HG02798 (cell line): Measurements from ENCODE around the gene OSGIN1.
"Not testable (repeated sequence)": the region's sequence is repeated elsewhere in the genome, so short reads cannot be mapped to it uniquely, and the experiment has no call there.

Experiments used
- ATAC-seq: cut with Tn5 transposase; IDR thresholded peaks from one replicate; pipeline ENCODE4 v1.9.1; 2021; ENCODE audit warnings: mild to moderate bottlenecking; ENCODE audit not compliant: unreplicated experiment, poor library complexity

Gene OSGIN1

DNA sequence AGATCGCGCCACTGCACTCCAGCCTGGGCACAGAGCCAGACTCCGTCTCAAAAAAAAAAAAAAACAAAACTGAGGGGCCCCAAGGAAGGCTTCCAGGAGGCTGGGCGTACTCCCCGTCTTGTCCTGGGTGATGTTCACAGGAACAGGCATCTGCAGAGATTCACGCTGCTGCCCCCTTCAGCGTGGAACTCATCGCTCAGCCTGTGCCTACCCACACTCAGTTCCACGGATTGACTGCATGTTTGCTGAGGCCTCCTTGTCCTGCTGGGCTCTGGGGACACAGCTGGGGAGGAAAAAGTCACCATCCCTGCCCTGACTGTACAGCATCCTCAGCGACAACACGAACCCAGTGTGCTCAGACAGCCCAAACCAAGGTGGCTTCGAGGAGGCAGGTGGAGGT, 12.9 kb upstream of the OSGIN1 start:
- no peak for ATAC-seq

DNA sequence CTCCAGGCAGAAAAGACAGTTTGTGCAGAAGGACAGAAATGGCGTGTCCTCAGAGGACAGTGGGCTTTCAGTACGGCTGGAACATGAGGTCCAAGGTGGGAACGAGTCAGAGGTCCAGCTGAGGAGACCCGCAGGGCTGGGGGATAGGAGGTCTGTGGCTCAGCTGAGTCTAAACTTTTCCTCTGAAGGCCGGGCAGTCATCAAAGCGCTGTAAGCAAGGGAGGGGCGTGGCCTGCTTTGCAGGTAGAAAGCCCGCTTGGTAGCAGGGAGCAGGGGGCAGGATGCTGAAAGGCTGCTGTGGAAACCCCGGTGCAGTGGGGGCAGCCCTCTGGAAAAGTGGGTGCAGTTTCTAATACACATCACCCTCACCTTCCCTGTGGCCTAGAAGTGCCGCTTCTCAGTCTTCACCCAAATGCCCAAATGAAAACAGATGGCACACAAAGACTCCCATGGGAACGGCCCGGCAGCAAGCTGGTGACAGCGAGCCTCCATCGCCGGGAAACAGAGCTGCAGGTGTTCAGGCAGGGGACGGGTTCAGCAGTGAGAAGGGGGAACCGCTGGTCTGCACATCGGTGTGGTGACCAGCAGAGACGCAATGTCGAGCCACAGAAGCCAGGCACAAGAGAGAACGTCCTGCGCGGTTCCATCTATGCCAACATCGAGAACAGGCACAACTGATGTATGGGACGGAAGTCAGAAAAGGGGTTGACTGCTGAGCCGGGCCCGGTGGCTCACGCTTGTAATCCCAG, 12.2 kb upstream of the OSGIN1 start:
- no peak for ATAC-seq

DNA sequence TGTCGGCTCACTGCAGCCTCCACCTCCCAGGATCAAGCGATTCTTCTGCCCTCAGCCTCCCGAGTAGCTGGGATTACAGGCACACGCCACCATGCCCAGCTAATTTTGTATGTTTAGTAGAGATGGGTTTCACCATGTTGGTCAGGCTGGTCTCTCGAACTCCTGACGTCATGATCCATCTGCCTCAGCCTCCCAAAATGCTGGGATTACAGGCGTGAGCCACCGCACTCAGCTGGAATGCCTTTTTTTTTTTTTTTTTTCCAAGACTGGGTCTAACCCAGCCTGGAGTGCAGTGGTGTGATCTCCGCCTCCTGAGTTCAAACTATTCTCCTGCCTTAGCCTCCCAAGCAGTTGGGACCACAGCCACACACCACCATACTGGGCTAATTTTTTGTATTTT, 11.5 kb upstream of the OSGIN1 start:
- not testable (repeated sequence) for ATAC-seq

DNA sequence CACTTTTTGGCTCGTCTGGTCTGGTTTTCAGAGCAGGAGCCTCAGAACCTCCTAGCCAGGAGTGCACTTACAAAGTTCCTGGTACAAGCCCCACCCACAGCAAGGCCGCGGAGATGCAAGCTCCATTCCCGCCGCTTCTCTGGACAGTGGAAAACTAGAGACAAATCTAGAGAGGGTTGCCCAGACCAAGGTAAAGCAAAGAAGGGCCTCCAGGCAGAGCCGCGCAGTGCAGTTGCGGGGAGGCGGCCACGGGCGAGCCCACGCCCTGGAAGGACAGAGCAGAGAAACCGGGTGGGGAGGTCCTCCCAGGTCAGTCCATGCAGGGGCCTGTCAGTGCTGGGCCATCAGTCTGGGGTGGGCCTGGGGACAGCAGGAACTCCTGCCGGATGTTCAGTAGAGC, 11.0 kb upstream of the OSGIN1 start:
- no peak for ATAC-seq

DNA sequence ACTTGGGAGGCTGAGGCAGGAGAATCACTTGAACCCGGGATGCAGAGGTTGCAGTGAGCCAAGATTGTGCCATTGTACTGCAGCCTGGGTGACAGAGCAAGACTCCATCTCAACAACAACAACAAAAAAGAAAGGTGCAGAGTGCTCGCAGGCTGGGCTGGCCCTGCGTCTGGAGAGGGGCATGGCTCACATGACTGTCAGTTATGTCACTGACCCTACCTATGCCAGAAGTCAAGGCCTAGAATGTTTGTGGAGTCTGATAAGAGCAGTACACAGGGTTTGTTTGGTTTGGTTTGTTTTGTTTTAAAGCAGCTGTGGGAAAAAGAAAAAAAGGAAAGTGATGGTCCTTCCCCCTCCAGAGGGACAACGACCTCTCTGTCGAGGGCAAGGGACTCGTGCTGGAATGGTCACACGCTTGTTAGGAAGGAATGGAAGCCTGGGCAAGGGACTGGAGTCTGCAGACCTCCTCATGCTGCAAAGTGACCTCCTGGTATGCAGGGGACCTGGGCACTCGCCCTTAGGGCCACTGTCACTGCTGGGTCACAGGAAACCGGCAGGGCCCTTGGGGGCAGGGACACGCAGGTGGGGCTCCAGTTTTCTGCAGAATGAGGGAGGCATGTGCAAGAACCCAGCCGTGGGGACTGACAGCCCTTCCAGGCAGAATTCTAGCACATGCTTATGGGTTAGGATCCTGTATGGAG, 10.1 kb upstream of the OSGIN1 start:
- no peak for ATAC-seq

DNA sequence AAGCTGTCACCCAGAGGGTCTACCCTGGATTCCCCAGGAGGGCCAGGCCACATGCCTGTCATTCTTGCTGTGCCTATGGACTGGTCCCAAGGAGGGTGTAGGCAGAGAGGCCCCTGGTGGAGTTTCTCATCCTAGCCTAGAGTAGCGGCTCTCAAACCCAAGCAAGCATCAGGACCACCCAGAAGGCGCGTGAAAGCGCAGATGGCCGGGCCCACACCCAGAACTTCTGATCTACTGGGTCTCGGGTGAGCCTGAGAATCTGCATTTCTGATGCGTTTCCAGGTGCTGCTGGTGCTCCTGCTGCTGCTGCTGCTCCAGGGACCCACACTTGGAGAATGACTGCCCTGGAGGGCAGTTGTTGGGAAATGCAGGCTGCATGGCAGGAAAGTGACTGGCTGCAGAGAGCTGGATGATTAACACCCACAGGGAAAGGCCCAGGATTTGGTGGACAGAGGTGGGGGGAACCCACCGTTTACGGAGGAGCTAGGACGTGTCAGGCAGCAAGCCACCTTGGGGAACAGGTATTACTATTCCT, 9.5 kb upstream of the OSGIN1 start:
- no peak for ATAC-seq

DNA sequence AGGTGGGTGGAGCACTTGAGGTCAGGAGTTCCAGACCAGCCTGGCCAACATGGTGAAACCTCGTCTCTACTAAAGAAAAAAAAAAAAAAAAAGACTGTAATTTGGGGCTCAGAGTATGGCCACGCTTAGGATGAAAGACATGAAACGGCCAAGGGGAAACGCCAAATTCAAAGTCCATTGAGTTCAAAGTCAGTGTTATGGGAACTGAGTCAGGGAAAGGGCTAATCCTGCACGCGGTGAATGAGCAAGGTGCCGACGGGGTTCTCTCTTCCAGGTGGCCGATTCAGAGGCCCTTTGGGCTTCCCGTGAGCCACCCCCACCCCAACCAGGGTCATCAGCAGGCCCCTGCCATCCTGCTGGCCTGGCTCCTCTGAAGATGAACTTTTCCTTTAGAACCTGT, 7.5 kb upstream of the OSGIN1 start:
- no peak for ATAC-seq

DNA sequence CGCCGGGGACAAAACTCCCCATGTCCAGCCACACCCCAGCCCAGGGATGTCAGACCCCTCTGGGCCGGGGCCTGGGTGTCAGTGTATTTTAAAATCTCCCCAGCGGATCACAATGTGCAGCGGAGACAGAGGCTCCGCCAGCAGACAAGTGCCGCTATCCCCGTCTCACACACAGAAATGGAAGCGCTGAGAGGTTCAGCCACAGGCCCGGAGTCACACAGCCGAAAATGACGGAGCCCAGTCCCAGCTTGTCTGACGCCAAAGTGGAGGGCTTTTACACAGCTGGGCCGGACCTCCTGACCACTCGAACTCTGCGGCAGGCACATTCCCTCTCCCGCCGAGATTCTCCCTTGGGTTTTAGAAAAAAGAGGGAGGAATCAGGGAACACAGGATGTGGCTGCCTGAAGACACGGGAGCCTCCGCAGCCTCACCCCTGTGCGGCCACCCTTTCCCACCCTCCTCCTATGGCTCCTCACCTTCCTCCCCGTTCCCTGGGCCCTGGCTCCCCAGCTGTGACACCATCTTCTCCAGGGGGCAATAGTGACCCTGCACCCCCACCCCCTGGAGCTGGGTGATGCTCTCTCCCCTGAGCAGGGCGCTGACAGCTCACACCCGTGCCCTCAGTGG, 6.8 kb upstream of the OSGIN1 start:
- no peak for ATAC-seq

DNA sequence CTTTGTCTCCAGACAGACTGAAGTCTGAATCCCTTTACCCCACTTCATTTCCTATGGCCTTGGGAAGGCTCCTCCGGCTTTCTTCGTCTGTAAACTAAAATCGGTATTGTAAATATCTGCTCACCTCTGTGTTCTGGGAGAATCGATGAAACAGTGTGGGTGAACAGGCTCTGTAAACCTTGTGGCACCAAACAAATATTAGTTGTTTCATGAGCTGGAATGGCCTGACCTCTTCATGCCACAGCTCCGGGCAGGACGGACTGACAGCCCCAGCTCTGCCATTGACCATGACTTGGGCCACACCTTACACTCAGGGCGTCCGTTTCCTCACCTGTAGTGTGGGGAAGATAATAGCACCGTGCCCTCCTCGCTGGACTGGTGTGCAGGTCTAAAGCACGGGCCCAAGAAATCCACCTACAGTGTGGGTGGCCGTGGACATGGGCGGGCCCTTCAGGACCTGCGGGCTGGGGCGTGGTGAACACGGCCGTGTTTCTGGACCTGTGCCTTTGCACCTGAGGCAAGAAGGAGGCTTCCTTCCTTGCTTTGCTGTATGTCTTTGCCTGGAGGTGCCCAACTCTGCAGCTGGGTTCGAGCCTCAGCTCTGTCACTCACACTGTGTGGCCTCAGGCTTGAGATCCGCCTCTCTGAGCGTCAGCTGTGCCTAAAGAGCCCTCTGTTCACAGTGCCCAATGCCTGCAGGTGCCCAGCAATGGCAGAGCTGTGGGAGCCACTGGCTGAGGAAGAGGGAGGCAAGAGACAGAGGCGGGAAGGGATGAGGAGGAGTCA, 6.1 kb upstream of the OSGIN1 start:
- no peak for ATAC-seq

DNA sequence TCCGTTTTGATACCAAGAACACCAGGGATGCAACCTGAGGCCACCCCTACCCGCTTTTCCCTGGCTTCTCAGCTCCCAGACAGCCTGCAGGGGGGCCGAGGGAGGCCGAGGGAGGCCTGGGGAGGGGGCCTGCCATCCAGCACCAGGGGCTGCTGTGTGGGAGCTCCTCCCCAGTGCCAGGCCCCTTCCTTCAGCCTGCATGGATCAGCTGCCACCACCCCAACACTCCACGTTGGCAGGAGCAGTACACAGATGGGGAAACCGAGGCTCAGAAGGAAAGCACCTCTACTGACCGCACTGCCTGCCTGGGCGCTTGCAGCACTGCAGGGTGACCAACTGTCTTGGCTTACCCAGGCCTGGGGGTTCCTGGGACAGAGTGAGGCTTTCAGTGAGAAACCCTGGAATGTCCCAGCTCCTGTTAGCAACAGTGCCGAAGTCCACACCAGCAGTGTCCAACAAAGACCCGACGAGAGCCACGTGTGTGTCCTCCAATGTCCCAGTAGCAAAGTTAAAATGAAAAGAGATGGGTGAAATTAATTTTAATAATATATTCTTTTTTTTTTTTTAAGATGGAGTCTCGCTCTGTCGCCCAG, 5.3 kb upstream of the OSGIN1 start:
- ATAC-seq, result no peak

DNA sequence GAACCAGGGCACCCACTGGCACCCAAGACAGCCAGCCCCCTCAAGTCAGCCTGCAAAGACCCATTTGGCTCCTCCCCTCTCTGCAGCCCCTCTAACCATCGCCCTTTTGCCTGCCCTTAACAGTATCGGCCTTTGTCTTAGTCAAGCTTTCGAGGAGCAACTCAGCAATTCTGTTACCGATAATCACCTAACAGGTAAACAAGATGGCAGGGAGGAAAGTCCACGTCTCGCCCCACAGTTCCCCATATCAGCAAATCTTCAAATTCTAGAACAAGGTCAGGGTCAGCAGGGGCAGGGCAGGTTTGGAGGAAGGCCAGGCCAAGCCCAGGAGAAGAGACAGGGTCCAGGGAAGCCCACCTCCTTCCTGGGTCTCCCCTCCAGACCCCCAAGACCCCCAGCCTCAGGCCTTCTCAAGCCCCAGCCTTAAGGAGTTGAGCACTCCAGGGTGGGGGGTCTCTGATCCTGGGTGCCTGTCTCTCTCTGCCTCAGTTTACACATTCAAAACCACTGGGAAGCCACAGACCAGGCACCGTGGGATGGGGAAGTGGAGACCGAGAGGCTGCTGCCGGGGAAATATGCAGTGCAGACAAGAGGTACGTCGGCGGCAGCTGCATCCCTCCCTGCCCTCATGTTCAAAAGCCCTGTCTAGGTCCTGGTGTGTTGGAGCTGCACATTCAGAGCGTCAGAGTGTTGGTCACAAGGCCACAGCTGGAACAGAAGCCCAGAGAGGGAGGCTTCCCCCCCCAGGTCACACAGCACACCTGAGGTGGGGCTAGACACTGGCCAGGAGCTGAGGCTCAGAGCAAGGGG, 3.9 kb upstream of the OSGIN1 start:
- no peak for ATAC-seq

DNA sequence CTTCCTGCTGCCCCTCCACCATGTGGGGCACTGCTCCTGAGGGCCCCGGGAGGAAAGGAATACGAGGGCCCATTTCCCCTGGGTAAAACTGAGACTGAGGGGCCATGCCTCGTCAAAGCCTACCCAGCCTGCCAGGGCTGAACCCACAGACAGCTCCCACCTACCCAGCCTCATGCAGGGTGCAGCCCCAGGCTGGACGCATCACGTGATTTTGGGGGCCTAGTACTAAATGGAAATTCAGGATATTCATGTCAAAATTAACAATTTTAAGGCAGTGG, 3.4 kb upstream of the OSGIN1 start:
- no peak for ATAC-seq

DNA sequence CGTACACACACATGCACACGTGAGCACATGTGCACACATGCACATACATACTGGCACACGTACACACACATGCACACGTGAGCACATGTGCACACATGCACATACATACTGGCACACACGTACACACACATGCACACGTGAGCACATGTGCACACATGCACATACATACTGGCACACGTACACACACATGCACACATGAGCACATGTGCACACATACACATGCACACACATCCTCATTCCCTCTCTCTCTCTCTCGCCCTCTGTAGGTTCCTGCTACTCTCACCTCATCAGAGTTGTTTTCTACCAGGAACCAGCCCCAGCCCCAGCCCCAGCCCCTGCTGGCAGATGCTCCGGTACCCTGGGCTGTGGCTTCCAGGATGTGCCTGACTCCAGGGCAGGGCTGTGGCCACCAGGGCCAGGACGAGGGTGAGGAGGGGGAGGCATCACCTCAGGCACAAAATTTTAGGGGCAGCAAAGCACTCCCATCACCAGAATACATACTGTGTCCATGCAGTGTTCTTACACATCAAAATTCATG, 2.1 kb upstream of the OSGIN1 start:
- ATAC-seq, result not testable (repeated sequence)

DNA sequence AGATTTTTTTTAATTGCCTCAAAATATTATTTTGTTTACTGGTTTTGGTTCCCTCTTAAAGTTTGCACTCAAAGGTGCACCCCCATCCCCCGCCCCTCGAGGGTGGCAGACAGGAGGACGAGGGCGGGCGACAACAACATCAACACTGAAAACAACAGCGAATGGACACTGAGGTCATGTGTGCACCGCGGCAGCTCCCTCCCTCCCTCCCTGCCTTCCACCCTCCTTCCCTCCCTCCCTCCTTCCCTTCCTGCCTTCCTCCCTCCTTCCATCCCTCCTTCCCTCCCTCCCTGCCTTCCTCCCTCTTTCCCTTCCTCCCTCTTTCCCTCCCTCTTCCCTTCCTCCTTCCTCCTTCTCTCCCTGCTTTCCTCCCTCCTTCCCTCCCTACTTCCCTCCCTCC, 1.5 kb upstream of the OSGIN1 start:
- ATAC-seq, result no peak

DNA sequence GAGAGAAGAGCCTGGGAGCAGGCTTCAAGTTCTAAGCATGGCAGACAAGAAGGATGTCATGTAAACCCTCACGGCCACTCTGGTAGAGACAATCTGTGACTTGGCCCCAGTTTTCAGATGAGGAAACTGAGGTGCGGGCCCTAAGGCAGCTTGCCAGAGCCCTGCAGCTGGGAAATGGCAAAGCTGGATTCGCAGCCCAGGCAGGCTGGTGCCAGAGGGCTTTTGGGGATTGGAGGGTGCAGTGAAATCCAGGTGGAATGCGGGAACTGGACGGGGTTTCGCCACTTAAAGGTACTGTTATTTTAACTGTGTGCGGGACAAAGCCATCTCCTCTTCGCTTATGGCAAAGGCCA, 477 bp upstream of the OSGIN1 start:
- no peak for ATAC-seq

DNA sequence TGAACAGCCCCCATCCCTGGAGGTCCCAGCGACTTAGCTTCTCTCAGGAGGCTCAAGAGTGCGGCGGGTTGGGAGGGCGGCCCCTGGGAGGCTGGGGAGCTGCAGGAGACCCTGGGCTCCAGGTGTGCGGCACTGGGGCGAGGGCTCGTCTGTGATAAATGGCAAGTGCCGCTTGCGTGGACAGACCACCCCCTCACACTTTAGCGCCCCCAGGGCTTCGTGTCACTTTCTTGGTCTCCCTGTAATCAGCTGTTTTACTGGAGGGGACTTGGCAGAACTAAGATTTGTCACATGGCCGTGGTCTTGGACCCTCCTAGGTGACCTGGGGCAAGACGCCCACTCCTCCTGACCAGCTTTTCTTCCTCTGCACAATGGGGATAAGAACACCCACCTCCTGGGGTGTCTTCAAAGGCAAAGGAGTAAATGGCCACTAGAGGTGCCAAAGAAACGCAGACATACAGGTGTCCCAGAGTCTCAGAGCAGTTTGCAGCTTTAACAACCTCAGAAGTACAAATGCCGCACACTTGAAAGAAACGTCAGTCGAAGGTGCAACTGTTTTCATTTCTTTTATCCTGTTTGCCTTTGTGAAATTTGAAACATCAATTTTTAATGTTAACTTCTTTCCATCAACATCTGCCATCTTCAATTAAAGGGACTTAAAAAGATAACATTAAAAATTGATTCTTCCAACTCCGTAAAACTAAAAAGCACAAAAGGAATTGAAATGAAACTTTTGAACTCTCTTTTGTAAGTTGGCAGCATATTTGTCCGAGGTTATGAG, 946 bp downstream of the OSGIN1 start:
- no peak for ATAC-seq

DNA sequence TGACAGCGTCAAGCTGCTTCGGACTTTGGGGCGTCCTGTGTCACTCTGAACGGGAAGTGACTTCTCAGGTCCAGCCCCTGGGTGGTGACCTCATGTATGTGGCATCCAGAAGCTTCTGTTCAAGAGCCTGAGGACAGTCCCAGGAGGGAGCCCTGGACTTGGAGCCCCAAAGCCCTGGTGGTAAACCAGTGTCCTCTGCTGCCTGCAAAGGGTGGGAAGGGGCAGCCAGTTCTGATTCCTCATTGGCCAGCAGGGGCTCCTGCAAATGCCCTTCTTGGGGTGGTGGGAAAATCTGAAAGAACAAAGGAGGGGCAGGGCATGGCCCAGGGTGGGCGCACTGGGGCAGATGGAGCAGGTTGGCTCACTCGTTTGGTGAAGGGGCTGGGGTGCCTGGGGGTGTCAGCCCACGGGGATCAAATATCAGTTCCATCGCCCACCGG, 1.6 kb downstream of the OSGIN1 start:
- ATAC-seq, result no peak

DNA sequence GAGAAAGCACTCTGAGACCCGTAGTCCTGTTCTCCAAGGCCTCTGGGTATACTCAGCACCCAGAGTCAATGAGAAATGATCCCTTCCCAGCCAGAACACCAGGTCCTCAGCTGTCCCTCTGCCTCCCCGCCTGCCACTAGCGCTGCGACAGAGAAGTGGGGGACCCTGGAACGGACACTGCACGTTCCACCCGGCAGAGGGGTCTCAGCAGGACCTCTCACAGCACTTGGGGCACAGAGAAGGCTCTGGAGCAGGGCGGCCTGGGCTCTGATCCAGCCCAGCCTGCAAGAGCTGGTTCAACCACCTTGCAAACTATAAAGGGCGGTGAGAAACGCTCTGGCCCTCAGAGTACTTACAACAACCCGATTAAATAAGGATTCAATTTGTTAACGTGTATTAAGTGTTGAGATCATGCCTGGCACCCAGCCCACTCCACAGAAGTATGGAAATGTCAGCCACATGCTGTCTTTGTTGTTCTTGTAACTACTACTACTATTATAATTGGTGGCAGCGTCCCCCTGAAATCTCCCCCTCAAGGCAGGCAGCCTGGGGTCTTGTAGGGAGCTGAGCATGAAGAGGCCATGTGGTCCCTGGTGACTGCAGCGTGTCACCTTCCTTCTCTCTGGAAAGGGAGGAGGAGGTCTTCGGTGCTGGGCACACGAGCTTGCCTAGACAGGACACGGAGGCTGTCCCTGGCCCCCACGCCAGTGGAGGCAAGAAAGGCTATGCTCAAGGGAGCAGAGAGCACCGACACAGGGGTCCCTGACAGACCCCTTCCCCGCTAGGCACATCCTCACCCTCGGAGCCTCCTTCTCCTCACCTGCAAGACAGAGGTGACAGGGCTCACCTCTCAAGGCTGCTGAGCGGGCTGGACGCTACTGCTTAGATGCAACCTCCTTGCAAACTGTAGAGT, 2.4 kb downstream of the OSGIN1 start:
- ATAC-seq, result no peak
